Measurements from ENCODE around the gene ALG1L2.
A peak's percentile ranks its signal among the peaks of the same experiment; 100 is the strongest.
"Not testable (repeated sequence)": the region's sequence is repeated elsewhere in the genome, so short reads cannot be mapped to it uniquely, and the experiment has no call there.

The ALG1L2 gene

GRCh38 chr3:130094491-130094941 lies 12.9 kb downstream of the ALG1L2 start:
- not testable (repeated sequence) for DNase-seq

GRCh38 chr3:130095858-130096257 lies 14.2 kb downstream of the ALG1L2 start:
- not testable (repeated sequence) for DNase-seq

GRCh38 chr3:130097096-130097495 lies 15.5 kb downstream of the ALG1L2 start:
- DNase-seq, result not testable (repeated sequence)

GRCh38 chr3:130097690-130098638 lies 16.3 kb downstream of the ALG1L2 start:
- DNase-seq, result peak; percentile 45

- DNase-seq, result peak; percentile 34
Measured at GRCh38 chr3:130098639-130099385, 17.2 kb downstream of the ALG1L2 start.

- DNase-seq, result not testable (repeated sequence)
Measured at GRCh38 chr3:130102545-130102944, 20.9 kb downstream of the ALG1L2 start.

- not testable (repeated sequence) for DNase-seq
Measured at GRCh38 chr3:130104191-130104590, 22.6 kb downstream of the ALG1L2 start.

GRCh38 chr3:130107333-130107995 lies 25.8 kb downstream of the ALG1L2 start:
- not testable (repeated sequence) for DNase-seq

GRCh38 chr3:130108836-130109585 lies 27.4 kb downstream of the ALG1L2 start:
- DNase-seq, result not testable (repeated sequence)

GRCh38 chr3:130110386-130111169 lies 28.9 kb downstream of the ALG1L2 start:
- DNase-seq, result peak; percentile 63

GRCh38 chr3:130111185-130111864 lies 29.7 kb downstream of the ALG1L2 start:
- peak; percentile 99 for DNase-seq

GRCh38 chr3:130111865-130112747 lies 30.5 kb downstream of the ALG1L2 start:
- peak; percentile 98 for DNase-seq

- not testable (repeated sequence) for DNase-seq
Measured at GRCh38 chr3:130112748-130113073, 31.1 kb downstream of the ALG1L2 start.

- not testable (repeated sequence) for DNase-seq
Measured at GRCh38 chr3:130115400-130115799, 33.8 kb downstream of the ALG1L2 start.

GRCh38 chr3:130117933-130118332 lies 36.3 kb downstream of the ALG1L2 start:
- DNase-seq, result peak; percentile 37

- DNase-seq, result peak; percentile 35
Measured at GRCh38 chr3:130119824-130120223, 38.2 kb downstream of the ALG1L2 start.

- not testable (repeated sequence) for DNase-seq
Measured at GRCh38 chr3:130120291-130120690, 38.7 kb downstream of the ALG1L2 start.

- not testable (repeated sequence) for DNase-seq
Measured at GRCh38 chr3:130122891-130123775, 41.5 kb downstream of the ALG1L2 start.

GRCh38 chr3:130125406-130125805 lies 43.8 kb downstream of the ALG1L2 start:
- not testable (repeated sequence) for DNase-seq
